COR-L47 (cell line): ENCODE results near the gene CYTH4.

Source experiments
- DNase-seq: peaks from one replicate; lab custom pipeline; 2025; lab: John Stamatoyannopoulos, UW

Gene CYTH4

GRCh38 chr22:37345863-37346504 is 63.7 kb downstream of the CYTH4 start:
- peak; percentile 46 for DNase-seq

DNA sequence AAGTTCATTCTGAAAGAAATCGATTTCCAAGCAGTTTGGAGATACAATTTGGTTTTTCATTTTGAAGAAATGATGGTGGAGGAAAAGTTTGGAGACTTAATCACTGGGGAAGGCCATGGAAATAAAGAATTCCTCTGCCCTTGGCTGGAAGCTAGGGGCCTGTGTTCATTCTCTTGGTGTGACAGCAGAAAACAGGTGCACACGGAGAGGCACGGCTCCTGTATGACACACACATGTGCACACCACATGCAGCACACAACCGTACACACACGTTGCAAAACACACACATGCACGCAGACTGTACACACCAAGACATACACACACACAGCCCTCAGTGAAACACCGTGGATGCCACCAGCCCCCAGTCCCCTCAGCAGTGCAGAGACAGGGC is 64.2 kb downstream of the CYTH4 start:
- no peak for DNase-seq

GRCh38 chr22:37349043-37349814 is 66.9 kb downstream of the CYTH4 start:
- DNase-seq = no peak

DNA sequence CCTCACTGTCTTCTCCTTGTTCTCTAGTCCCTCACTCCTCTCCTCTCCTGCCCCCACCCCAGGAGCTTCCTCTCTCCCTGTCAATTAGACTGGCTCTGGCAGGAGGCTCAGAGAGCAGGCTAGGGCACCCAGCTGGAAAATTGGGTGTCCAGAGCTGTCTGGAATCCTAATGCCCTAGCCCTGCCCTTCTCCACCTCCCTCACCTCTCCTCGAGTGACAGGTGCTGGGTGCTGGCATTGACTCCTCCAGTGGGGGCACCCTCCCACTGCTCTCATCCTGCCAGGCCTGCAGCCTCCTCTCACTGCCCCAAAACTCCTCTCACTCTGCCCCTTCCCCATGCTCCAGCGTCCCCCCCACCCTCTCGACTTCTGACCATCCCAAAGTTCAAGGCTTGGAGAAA is 68.9 kb downstream of the CYTH4 start:
- DNase-seq = no peak

DNA sequence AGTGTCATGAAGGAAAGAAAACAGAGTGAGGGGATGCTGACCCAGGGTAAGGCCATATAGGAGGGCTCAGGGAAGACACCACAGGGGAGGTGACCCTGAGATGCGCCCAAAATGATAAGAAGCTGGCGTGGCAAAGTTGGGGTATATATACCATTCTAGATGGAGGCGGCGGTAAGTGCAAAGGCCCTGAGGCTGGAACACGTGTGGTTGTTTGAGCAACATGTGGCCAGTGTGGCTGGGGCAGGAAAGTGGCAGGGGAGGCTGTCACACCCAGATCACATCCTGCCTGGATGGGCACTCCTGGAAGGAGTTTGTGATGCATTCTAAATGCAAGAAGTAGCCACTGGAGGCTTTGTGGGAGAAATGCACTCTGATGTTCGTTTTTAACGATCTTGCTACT is 70.2 kb downstream of the CYTH4 start:
- no peak for DNase-seq

- no peak for DNase-seq
Observed at GRCh38 chr22:37353839-37354238, 71.5 kb downstream of the CYTH4 start.

- no peak for DNase-seq
Observed at GRCh38 chr22:37354261-37354660, 72.0 kb downstream of the CYTH4 start.

- no peak for DNase-seq
Observed at GRCh38 chr22:37354670-37355069, 72.4 kb downstream of the CYTH4 start.

DNA sequence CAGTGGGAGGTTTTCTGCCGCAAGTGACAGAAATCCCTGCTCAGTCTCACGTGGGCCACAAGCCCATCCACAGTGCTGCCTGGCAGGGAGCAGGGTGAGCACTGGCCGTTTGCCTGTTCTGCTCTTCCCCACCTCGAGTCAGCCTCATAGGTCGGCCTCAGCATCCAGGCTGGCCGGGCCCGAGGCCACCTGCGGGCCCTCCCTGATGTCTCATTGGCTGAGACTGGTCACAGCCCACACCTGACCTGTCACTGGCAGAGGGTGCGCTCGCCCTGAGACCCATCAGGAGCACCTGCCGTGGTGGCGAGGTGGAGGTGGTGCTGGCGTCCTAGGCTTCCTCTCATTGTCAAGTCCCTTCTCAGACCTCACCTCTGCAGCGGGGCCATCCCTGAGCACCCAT is 72.9 kb downstream of the CYTH4 start:
- DNase-seq = no peak

DNA sequence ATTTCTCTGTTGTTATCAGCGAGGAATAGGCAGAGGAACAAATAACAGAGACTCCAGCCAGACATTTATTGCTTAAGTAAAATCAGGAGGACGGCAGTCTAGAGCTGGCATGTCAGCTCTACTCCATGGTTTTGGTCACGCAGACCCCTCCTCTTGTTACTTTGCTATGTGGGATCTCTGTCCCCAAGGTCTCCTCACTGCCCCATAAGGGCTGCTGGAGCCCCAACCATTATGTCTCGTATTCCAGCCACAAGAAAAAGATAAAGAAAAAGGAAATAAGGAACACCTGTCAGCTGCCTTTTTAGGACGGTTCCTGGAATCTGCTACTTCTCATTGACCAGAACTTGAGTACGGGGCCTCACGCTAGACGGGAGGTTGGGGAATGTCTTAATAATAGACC is 74.6 kb downstream of the CYTH4 start:
- DNase-seq = no peak

- no peak for DNase-seq
Observed at GRCh38 chr22:37357446-37358075, 75.3 kb downstream of the CYTH4 start.

DNA sequence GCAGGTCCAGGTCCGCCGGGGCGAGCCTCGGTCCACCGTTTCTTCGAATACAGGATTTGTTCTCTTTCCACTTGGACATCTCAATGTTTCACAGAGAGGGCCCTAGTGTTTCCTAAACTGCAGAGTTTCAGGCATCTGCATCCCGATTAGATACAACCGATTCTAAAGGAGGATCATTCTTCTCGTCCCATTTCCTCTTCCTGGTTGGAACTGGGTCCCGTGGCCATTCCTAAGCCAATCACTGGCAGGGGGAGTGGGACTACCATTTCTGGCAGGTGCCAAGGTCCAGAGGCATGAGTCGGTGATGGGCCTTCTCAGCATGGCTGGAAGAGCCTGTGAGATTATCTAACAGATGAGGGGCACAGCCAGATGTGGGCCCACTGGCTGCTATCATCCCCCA is 76.1 kb downstream of the CYTH4 start:
- no peak for DNase-seq

DNA sequence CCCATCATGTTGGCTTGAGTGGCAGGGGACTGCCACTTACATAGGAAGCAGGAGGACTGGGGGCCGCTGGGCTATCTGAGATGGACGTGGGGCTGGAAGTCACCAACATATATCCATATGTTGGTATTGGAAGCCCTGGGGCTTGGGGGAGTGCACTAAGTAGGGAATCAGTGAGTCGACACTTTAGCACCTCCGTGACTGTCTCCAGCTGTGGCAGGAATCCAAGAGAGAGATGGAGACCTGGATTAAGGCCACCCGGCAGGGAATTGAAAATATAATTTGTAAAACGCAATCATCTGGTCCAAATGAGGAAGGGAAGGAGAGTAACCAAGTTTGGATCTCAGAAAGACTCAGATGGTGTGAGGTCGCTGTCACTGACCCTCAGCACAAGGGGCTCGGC is 76.6 kb downstream of the CYTH4 start:
- no peak for DNase-seq

DNA sequence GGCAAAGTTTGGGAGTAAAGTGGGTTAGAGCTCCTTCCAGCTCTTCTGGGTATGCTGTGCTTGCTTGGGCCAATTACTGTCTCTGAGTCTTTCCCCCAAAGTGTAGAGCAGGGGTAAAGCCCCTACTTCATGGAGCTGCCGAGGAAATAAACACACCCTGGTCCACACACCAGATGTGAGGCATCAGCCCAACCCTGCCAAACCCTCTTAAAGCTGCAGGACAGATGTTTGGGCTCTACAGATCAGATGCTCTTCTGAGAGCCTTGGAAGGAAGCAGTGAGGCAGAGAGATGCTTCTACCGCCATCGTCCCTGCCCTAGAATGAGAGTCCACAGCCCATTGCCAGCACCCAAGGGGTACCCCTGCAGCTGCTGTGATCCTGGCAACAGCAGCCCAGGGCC is 80.3 kb downstream of the CYTH4 start:
- no peak for DNase-seq

- DNase-seq = no peak
Observed at GRCh38 chr22:37363261-37363992, 81.1 kb downstream of the CYTH4 start.
